ENCODE data around the gene HIRA. TPM values are rescaled to one million over a fixed set of nuclear protein-coding genes. Genes with fewer than 3 reads are reported as not detected.

The HIRA gene
- total and polyA plus RNA-seq, 9 of the 15 experiments (the other 6 are each of a cell fraction or from before 2014, with no cell fraction given): 0.96 to 132 (median 58.4) TPM

DNA sequence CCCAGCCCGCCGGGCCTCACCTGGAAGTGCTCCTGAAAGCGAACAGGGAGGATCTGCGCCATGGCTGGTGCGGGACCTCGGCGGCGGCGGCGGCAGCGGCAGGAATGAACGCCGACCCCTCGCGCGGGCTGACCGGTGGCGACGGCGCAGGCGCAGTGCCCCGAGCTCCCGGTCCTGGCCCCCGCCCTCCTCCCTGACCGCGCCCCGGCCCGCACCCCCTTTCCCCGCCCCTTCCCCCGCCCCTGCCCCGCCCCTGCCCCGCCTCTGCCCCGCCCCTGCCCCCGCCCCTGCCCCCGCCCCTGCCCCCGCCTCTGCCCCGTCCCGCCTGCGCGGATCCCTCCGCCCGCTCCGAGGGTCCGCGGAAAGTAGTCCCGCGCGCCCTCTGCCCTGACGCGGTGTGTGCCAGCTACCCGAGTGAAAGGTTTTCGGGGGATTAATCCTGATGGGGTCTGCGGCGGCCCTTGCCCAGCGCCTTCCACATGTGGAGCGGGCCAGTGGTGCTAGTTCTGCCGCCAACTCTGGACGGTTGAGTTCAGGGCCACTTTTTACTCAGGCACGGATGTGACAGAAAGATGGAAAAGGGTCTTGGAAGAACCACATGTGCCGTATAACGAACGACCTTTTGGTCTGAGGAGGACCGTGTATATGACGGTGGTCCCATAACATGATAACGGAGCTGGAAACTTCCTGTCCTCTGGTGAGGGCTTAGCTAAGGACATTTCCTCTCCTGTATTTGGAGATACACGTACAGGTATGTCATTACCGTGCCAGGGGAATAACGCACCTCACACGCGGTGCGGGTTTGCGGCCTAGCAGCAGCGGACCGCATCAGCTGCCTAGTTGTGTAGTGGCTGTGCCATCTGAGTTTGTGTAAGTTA lies 139.7 kb downstream of the HIRA start, which contains the start of gene CLTCL1 (continued):
- TF ChIP-seq, protein P1, sequence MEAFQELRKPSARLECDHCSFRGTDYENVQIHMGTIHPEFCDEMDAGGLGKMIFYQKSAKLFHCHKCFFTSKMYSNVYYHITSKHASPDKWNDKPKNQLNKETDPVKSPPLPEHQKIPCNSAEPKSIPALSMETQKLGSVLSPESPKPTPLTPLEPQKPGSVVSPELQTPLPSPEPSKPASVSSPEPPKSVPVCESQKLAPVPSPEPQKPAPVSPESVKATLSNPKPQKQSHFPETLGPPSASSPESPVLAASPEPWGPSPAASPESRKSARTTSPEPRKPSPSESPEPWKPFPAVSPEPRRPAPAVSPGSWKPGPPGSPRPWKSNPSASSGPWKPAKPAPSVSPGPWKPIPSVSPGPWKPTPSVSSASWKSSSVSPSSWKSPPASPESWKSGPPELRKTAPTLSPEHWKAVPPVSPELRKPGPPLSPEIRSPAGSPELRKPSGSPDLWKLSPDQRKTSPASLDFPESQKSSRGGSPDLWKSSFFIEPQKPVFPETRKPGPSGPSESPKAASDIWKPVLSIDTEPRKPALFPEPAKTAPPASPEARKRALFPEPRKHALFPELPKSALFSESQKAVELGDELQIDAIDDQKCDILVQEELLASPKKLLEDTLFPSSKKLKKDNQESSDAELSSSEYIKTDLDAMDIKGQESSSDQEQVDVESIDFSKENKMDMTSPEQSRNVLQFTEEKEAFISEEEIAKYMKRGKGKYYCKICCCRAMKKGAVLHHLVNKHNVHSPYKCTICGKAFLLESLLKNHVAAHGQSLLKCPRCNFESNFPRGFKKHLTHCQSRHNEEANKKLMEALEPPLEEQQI (IDR thresholded peaks at IDR 0.05): no peak; the same call in none of the 2 replicates
- TF ChIP-seq RBM14 (IDR thresholded peaks at IDR 0.05; ENCODE audit: borderline replicate concordance, insufficient read depth, low read depth, low read length) (no peak), BMI1 (IDR thresholded peaks at IDR 0.05; ENCODE audit: low read length) (no peak), HDGF (IDR thresholded peaks at IDR 0.05) (no peak; the same call in 1 of the 2 replicates), SREBF2 (CRISPR knock-in tag; IDR thresholded peaks at IDR 0.05) (no peak), JUNB (CRISPR knock-in tag; conservative IDR thresholded peaks at IDR 0.05) (0 out of 2 replicates have a peak, but pooled peaks have one; percentile 25), FOXM1 (IDR thresholded peaks at IDR 0.05; ENCODE audit: low read depth) (0 out of 2 replicates have a peak, but pooled peaks have one; percentile 63), FOXM1 (CRISPR knock-in tag; IDR thresholded peaks at IDR 0.05; ENCODE audit: low read depth) (no peak), SRSF1 (IDR thresholded peaks at IDR 0.05; ENCODE audit: low read depth, low read length) (no peak), ZNF695 (CRISPR knock-in tag; IDR thresholded peaks at IDR 0.05) (peak; percentile 29), CBX3 (IDR thresholded peaks at IDR 0.05; ENCODE audit: borderline replicate concordance in 1 of 2, low read length in 2 of 2) (0 out of 3 replicates have a peak, but pooled peaks of 1 of the 2 experiments have one; percentile 26), STAT5A (IDR thresholded peaks at IDR 0.05; ENCODE audit: borderline replicate concordance, low read length) (no peak), FUS (optimal IDR thresholded peaks at IDR 0.05; ENCODE audit: low read depth, low read length) (no peak), MAZ (CRISPR knock-in tag; conservative IDR thresholded peaks at IDR 0.05 in 1 of 2, IDR thresholded peaks at IDR 0.05 in 1 of 2) (peak; percentile 98 to 99), ZKSCAN1 (IDR thresholded peaks at IDR 0.05; ENCODE audit: low read depth, low read length) (peak; percentile 22), STAG1 (CRISPR knock-in tag; IDR thresholded peaks at IDR 0.05; ENCODE audit: borderline replicate concordance) (no peak)
- TF ChIP-seq, protein P2, sequence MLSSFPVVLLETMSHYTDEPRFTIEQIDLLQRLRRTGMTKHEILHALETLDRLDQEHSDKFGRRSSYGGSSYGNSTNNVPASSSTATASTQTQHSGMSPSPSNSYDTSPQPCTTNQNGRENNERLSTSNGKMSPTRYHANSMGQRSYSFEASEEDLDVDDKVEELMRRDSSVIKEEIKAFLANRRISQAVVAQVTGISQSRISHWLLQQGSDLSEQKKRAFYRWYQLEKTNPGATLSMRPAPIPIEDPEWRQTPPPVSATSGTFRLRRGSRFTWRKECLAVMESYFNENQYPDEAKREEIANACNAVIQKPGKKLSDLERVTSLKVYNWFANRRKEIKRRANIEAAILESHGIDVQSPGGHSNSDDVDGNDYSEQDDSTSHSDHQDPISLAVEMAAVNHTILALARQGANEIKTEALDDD (IDR thresholded peaks at IDR 0.05): no peak
- TF ChIP-seq, protein P3, sequence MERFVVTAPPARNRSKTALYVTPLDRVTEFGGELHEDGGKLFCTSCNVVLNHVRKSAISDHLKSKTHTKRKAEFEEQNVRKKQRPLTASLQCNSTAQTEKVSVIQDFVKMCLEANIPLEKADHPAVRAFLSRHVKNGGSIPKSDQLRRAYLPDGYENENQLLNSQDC (CRISPR knock-in tag; IDR thresholded peaks at IDR 0.05): no peak; the same call in 1 of the 2 replicates
- TF ChIP-seq, protein P4, sequence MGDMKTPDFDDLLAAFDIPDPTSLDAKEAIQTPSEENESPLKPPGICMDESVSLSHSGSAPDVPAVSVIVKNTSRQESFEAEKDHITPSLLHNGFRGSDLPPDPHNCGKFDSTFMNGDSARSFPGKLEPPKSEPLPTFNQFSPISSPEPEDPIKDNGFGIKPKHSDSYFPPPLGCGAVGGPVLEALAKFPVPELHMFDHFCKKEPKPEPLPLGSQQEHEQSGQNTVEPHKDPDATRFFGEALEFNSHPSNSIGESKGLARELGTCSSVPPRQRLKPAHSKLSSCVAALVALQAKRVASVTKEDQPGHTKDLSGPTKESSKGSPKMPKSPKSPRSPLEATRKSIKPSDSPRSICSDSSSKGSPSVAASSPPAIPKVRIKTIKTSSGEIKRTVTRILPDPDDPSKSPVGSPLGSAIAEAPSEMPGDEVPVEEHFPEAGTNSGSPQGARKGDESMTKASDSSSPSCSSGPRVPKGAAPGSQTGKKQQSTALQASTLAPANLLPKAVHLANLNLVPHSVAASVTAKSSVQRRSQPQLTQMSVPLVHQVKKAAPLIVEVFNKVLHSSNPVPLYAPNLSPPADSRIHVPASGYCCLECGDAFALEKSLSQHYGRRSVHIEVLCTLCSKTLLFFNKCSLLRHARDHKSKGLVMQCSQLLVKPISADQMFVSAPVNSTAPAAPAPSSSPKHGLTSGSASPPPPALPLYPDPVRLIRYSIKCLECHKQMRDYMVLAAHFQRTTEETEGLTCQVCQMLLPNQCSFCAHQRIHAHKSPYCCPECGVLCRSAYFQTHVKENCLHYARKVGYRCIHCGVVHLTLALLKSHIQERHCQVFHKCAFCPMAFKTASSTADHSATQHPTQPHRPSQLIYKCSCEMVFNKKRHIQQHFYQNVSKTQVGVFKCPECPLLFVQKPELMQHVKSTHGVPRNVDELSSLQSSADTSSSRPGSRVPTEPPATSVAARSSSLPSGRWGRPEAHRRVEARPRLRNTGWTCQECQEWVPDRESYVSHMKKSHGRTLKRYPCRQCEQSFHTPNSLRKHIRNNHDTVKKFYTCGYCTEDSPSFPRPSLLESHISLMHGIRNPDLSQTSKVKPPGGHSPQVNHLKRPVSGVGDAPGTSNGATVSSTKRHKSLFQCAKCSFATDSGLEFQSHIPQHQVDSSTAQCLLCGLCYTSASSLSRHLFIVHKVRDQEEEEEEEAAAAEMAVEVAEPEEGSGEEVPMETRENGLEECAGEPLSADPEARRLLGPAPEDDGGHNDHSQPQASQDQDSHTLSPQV (IDR thresholded peaks at IDR 0.05): peak; percentile 70; the same call in 1 of the 2 replicates
